Suprapubic skin (tissue), 4 donors: ENCODE measurements around the gene WNK2. TPM values are rescaled to one million over a fixed set of nuclear protein-coding genes. Genes with fewer than 3 reads are reported as not detected.

Experiments
- DNase-seq, 2 donors: peaks; one replicate each; pipeline ENCODE4 v3.0.0-alpha.2; 2019; ENCODE audit warnings: low spot score in 2 of 2
- H3K27ac ChIP-seq: fragments of 200-600 bp; sonication (generic); one replicate; pipeline ENCODE4 v1.5.1; 2019
- H3K27me3 ChIP-seq: fragments of 200-600 bp; sonication (generic); one replicate; pipeline ENCODE4 v1.5.1; 2019
- H3K36me3 ChIP-seq: fragments of 200-600 bp; sonication (generic); one replicate; pipeline ENCODE4 v1.5.1; 2019
- H3K4me1 ChIP-seq: fragments of 200-600 bp; sonication (generic); one replicate; pipeline ENCODE4 v1.5.1; 2019
- H3K4me3 ChIP-seq: fragments of 200-600 bp; sonication (generic); one replicate; pipeline ENCODE4 v1.5.1; 2019; ENCODE audit warnings: mild to moderate bottlenecking
- H3K9me3 ChIP-seq: fragments of 200-600 bp; sonication (generic); one replicate; pipeline ENCODE4 v1.5.1; 2019
- EP300 ChIP-seq: sonication (generic); formaldehyde crosslinking; IDR thresholded peaks from one replicate; pipeline ENCODE4 v1.6.1; 2017; ENCODE audit warnings: antibody characterized with exemption
- POLR2A ChIP-seq, 2 donors: fragments of 450-650 bp; IDR thresholded peaks; one replicate each; pipeline ENCODE4 v1.6.1; 2017; ENCODE audit warnings: antibody characterized with exemption in 2 of 2, mild to moderate bottlenecking in 2 of 2, moderate library complexity in 2 of 2
- POLR2AphosphoS5 ChIP-seq, 3 donors: sonication (generic); formaldehyde crosslinking; IDR thresholded peaks; one replicate each; pipeline ENCODE4 v1.6.1; 2017; ENCODE audit warnings: antibody characterized with exemption in 3 of 3
- WGBS: methylation state at CpG from one replicate; pipeline ENCODE4 v1.1.5; 2018; 5-methylcytosine and 5-hydroxymethylcytosine counted together
- total RNA-seq, 4 donors: library from RNA; depleted of rRNA; stranded (reverse); fragments of >200 nt; gene quantifications; one replicate each; pipeline ENCODE4 v1.1.0, GENCODE V29; 2016
- TF ChIP-seq, protein P1 (sequence below), 2 donors: fragments of 200-600 bp in 1 of 2; fragments of 450-650 bp in 1 of 2; sonication (generic) in 1 of 2; IDR thresholded peaks; one replicate each; pipeline ENCODE4 v1.5.1; 2016 to 2019; ENCODE audit warnings: antibody characterized with exemption in 2 of 2, mild to moderate bottlenecking in 1 of 2, moderate library complexity in 1 of 2

WNK2 gene
- total RNA-seq, 4 donors from 2014 or later: 39.5 to 93.7 (median 45.3) TPM

DNA sequence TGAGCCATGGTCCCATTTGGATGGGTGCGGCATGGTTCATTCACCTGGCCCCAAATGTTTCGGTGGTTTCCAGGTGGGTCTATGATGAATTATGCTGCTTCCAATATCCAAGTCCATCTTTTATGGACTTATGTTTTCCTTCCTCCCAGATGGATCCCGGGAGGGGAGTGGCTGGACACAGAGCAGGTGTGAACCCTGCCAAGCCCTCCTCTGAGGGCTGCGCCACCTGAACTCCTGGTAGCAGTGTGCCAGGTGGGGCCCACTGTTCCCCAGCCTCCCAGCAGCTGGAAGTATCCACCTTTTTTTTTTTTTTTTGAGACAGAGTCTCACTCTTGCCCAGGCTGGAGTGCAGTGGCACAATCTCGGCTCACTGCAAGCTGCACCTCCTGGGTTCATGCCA is 42.9 kb downstream of the WNK2 start:
- Histone ChIP-seq H3K4me3 (no peak overlapping the region), H3K4me1 (peaks cover 39% of the 10 kb centered on the region), H3K27me3 (no peaks in the 10 kb centered on the region), H3K27ac (no peak overlapping the region), H3K9me3 (no peaks in the 10 kb centered on the region), H3K36me3 (no peaks in the 10 kb centered on the region)
- no peak for DNase-seq
- no peak for TF ChIP-seq POLR2AphosphoS5 (IDR thresholded peaks at IDR 0.05)
- TF ChIP-seq, protein P1, sequence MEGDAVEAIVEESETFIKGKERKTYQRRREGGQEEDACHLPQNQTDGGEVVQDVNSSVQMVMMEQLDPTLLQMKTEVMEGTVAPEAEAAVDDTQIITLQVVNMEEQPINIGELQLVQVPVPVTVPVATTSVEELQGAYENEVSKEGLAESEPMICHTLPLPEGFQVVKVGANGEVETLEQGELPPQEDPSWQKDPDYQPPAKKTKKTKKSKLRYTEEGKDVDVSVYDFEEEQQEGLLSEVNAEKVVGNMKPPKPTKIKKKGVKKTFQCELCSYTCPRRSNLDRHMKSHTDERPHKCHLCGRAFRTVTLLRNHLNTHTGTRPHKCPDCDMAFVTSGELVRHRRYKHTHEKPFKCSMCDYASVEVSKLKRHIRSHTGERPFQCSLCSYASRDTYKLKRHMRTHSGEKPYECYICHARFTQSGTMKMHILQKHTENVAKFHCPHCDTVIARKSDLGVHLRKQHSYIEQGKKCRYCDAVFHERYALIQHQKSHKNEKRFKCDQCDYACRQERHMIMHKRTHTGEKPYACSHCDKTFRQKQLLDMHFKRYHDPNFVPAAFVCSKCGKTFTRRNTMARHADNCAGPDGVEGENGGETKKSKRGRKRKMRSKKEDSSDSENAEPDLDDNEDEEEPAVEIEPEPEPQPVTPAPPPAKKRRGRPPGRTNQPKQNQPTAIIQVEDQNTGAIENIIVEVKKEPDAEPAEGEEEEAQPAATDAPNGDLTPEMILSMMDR (IDR thresholded peaks at IDR 0.05): no peak
- TF ChIP-seq EP300: no peak
- no peak for TF ChIP-seq POLR2A (IDR thresholded peaks at IDR 0.05)
- WGBS: 89% methylated on average over 5 of the region's 5 CpGs

DNA sequence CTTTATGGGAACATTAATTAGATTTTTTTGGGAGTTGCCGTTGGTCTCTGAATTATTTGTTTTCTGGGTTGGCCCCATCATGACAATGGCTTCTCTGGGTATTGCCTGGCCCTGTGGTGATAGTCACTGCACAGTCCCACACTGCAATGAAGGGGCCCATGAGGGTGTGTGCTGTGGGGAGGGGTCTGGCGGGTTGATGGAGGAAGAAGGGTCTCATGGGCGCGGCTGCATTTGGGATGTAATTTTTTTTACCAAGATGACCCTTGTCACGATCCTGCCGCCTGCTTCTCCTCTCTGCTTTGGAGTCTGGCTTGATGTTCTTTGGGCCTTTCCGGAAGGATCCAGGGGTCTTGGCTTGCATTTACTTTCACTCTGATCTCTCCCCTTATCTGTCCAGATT is 44.1 kb downstream of the WNK2 start:
- no peaks in the 10 kb centered on the region for H3K27me3 ChIP-seq
- no peak overlapping the region for H3K27ac ChIP-seq
- 92% methylated on average over 7 of the region's 7 CpGs for WGBS
- H3K36me3 ChIP-seq: no peaks in the 10 kb centered on the region
- no peak for DNase-seq
- no peaks in the 10 kb centered on the region for H3K9me3 ChIP-seq
- TF ChIP-seq POLR2AphosphoS5 (IDR thresholded peaks at IDR 0.05) (no peak), POLR2A (IDR thresholded peaks at IDR 0.05) (no peak), EP300 (no peak)
- TF ChIP-seq, protein P1 (IDR thresholded peaks at IDR 0.05): no peak
- H3K4me1 ChIP-seq: peaks cover 37% of the 10 kb centered on the region
- no peak overlapping the region for H3K4me3 ChIP-seq

DNA sequence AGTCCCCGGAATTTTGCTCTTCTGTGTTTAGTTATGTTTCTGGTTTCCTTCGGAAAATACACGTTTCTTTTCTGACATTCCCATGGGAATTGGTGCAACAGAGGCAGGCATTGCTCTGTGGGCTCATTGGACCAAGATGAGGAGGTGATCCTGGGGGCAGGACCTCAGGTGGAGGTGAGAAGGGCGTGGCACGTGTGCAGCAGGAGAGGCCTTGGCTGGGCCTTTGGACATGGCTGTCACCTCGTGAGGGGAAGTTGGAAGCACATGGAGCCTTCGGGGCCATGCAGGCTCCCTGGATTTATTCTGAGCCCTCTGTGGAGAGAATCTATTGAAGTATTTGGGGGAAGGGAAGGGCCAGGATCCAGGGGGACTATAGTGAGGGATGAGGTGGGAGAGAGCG is 44.5 kb downstream of the WNK2 start:
- no peak for DNase-seq
- Histone ChIP-seq H3K27me3 (no peaks in the 10 kb centered on the region), H3K27ac (no peak overlapping the region), H3K4me3 (no peak overlapping the region), H3K4me1 (peaks cover 33% of the 10 kb centered on the region), H3K9me3 (no peaks in the 10 kb centered on the region), H3K36me3 (no peaks in the 10 kb centered on the region)
- no peak for TF ChIP-seq POLR2A (IDR thresholded peaks at IDR 0.05)
- TF ChIP-seq, protein P1 (IDR thresholded peaks at IDR 0.05): no peak
- WGBS: 84% methylated on average over 8 of the region's 8 CpGs

DNA sequence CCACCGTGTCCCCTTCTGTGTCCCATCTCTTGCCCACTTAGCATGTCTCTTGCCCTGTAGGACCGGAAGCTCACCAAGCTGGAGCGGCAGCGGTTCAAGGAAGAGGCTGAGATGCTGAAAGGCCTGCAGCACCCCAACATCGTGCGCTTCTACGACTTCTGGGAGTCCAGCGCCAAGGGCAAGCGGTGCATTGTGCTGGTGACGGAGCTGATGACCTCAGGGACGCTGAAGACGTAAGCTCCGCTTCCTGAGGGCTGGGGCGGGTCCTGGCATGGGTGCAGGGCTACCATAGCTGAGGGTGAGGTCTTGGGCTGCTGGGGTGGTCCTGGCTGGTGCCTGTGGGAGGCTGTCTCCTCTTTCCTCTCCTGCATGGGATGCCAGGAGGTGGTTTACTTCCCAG is 45.7 kb downstream of the WNK2 start:
- WGBS: 100% methylated on average over 7 of the region's 14 CpGs
- H3K9me3 ChIP-seq: no peaks in the 10 kb centered on the region
- TF ChIP-seq EP300 (no peak), POLR2AphosphoS5 (IDR thresholded peaks at IDR 0.05) (no peak), POLR2A (IDR thresholded peaks at IDR 0.05) (no peak)
- TF ChIP-seq, protein P1 (IDR thresholded peaks at IDR 0.05): no peak
- no peaks in the 10 kb centered on the region for H3K36me3 ChIP-seq
- H3K4me3 ChIP-seq: no peak overlapping the region
- no peak overlapping the region for H3K27ac ChIP-seq
- no peaks in the 10 kb centered on the region for H3K27me3 ChIP-seq
- peaks cover 22% of the 10 kb centered on the region for H3K4me1 ChIP-seq
- no peak for DNase-seq

DNA sequence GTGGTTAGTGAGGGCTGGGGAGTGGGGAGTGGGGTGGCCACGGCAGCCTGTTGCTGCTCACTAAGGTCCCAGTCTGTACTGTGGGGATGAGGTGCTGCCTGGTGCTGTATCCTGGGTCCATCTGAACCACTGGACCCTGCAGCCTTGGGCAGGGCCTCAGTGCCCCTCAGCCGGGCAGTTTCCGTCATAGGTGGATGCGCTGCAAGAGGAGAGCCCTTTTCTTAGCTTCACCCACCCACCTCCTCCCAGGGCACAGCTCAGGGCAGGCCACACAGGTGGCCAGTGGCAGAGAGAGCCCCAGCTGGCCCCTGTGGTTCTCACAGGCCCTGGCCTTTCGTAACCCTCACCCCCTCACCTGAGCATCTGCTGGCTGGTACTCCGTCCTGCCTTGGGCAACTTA is 46.2 kb downstream of the WNK2 start:
- peaks cover 21% of the 10 kb centered on the region for H3K4me1 ChIP-seq
- H3K27me3 ChIP-seq: no peaks in the 10 kb centered on the region
- WGBS: 100% methylated on average over 2 of the region's 6 CpGs
- no peak overlapping the region for H3K4me3 ChIP-seq
- no peaks in the 10 kb centered on the region for H3K9me3 ChIP-seq
- no peaks in the 10 kb centered on the region for H3K36me3 ChIP-seq
- no peak for DNase-seq
- TF ChIP-seq EP300 (no peak), POLR2A (IDR thresholded peaks at IDR 0.05) (no peak), POLR2AphosphoS5 (IDR thresholded peaks at IDR 0.05) (no peak)
- TF ChIP-seq, protein P1 (IDR thresholded peaks at IDR 0.05): no peak
- no peak overlapping the region for H3K27ac ChIP-seq
